GM12873 (cell line): ENCODE data around the gene ARHGEF1.

Experiments
- TF ChIP-seq, protein P1 (sequence below): IDR thresholded peaks from 2 replicates; pipeline ENCODE4 v1.5.1; 2012; ENCODE audit warnings: low read depth, mild to moderate bottlenecking, moderate library complexity, low read length, control low read depth; ENCODE audit not compliant: insufficient read depth; ENCODE audit errors: missing control alignments

Gene ARHGEF1

DNA sequence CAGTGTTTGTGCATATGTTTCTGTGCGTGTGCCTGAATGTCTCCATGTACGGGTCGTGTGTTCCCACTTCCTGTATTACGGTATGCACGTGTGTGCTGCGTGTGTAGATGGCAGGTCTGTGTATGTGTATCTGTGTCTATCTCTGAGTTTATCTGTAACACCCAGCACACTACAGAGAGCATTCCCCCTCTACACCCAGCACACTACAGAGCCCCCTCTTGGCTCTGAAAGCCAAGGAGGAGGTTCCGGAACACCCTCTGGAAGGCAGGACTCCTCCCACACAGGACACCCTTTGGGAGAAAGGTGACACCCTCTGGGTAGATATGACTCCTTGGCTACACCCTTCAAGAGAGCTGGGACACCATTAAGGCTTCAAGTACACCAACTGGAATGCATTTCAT lies 47.3 kb downstream of the ARHGEF1 start:
- TF ChIP-seq, protein P1, sequence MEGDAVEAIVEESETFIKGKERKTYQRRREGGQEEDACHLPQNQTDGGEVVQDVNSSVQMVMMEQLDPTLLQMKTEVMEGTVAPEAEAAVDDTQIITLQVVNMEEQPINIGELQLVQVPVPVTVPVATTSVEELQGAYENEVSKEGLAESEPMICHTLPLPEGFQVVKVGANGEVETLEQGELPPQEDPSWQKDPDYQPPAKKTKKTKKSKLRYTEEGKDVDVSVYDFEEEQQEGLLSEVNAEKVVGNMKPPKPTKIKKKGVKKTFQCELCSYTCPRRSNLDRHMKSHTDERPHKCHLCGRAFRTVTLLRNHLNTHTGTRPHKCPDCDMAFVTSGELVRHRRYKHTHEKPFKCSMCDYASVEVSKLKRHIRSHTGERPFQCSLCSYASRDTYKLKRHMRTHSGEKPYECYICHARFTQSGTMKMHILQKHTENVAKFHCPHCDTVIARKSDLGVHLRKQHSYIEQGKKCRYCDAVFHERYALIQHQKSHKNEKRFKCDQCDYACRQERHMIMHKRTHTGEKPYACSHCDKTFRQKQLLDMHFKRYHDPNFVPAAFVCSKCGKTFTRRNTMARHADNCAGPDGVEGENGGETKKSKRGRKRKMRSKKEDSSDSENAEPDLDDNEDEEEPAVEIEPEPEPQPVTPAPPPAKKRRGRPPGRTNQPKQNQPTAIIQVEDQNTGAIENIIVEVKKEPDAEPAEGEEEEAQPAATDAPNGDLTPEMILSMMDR, result no peak

DNA sequence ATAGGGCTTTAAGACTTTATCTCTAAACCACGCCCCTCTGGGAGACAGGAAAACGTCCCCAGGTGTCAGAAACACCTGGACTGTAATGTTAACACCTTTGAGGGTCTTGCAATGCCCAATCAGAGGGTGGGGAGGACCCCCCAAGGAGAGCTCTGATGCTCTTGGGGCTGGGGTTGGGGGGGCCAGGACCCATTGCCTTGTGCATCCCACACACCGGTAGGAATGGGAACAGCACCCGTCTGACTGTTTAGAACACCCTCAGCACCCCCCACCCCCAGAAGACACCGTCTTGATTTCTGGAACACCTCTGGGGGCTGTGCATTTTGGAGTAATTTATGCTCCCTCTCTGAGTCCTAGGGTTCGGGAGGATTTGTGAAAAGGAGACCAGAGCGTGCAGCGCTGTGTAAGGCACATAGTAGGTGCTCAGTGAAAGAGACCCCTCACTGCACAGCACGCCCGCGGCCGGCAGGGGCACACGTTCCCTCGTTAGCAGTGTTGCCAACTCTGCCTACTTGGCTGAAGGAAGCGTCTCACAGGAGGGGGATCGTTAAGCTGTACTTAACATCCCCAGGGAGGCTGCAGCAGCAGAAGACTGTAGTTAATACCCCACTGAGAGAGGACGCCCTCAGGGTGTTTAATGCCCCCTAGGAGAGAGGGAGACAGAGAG lies 48.1 kb downstream of the ARHGEF1 start:
- TF ChIP-seq, protein P1, result peak; percentile 71

DNA sequence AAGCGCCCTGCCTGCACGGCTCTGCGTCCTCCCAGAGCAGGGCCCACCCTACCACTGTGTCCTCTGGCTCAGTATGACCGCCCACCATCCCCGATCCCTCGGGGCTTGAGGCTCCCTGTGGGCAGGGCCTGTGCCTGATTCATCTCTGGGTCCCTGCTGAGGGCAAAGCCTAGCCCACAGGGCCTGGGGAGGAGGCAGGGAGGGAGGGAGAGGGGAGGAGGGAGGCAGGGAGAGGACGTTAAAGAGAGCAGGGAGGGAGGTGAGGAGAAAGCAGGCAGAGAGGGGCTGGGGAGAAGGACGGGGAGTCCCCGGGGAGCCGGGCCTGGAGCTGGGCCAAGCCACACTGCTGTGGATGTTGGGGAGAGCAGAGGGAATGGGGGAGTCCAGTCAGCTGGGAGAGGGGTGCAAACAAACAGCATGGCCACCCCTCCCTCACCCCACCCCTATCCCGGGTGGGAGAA lies 49.3 kb downstream of the ARHGEF1 start:
- TF ChIP-seq, protein P1, result no peak

DNA sequence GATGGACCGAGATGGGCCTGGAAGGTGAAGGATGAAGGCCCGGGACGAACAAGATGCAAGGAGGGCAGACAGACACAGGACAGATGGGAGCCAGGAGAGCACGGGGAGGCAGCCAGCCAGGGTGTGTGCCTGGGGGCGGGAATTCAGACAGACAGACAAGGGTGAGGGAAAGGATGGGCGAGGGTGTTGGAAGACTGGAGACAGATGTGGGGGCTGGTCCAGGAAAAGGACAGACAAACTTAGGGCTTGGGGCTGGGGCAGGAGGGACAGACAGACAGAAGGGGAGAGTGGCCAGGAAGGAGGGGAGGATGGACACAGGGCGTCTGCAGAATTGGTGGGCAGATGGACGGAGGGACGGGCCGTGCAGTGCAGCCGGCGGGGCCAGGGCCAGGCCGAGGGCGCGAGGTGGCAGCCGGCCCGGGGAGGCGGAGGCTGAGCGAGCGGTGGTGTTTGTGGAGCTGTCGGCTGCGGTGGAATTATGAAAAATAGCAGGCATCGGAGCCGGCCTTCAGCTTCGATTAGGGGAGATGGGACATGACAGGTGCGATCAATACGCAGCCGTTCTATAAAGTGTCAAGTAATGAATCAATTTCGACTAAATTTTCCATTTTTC lies 49.8 kb downstream of the ARHGEF1 start:
- TF ChIP-seq, protein P1, result no peak

DNA sequence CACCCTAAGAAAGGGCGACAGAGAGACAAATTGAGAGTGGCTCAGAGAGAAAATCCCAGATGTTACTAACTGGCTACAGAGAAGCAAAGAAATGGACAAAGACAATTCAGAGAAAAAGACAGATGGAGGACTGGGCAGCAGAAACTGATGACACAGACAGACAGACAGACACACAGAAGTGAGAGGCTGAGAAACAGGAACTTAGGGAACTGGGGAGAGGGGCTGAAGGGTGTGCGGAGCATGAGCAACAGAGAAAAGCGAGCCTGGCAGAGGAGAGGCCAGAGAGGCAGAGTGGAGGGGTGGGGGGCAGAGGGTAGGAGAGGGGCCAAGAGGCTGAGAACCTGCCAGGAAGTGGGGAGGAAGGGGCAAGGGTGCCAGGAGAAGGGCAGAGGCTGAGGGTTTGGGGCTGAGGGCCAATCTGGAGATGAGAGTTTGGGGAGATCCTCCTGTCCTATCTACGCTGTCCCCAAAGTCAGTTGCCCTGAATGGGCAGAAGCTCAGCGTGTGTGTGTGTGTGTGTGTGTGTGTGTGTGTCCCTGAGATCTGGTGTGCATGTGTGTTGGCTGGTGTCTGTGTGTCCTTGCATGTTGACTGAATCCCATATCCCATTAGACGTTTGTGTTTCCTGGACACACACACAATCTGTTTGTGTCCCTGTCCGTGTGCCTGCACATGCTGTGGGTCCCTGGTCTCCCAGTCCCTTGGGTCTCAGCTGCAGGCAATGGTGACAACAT lies 50.9 kb downstream of the ARHGEF1 start:
- TF ChIP-seq, protein P1, result no peak

DNA sequence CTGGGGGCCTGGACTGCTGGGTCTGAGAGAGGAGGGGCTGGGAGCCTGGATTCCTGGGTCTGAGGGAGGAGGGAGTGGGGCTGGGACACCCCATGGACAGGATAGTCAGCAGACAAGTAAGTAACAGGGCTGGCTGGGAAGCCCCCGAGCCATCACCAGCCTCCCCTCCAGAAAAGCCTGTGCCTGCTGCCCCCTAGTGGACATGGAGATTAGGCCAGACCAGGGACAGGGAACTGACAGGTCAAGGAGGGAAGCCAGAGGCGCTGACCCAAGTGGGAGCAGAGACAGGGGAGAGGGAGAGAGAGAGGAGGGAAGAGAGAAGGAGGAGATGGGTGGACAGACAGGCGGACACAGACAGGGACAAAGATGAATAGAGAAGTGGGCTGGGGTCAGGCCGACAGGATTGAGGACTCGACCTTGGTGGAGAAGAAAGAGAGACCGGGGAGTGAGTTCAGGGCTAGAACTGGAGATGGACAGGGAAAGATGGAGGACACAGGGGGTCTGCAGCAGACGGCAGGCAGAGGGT lies 51.9 kb downstream of the ARHGEF1 start:
- TF ChIP-seq, protein P1, result peak; percentile 90
